Nephron (organoid): Measurements from ENCODE around the gene KIAA1217.

Experiments
- H3K27ac Mint-ChIP-seq, 3 experiments: 2 replicates each; pipeline ENCODE4 v1.8.0; 2020; ENCODE audit warnings: mixed read lengths in 3 of 3, mild to moderate bottlenecking in 2 of 3, moderate library complexity in 1 of 3
- H3K27me3 Mint-ChIP-seq: 2 replicates; pipeline ENCODE4 v1.8.0; 2021; ENCODE audit warnings: low read depth, mild to moderate bottlenecking, moderate library complexity, mixed read lengths
- H3K36me3 Mint-ChIP-seq: 2 replicates; pipeline ENCODE4 v1.8.0; 2020; ENCODE audit warnings: low read depth, mixed read lengths
- H3K4me1 Mint-ChIP-seq: 2 replicates; pipeline ENCODE4 v1.8.0; 2020; ENCODE audit warnings: mixed read lengths
- H3K4me3 Mint-ChIP-seq, 3 experiments: 2 replicates each; pipeline ENCODE4 v1.8.0; 2020; ENCODE audit warnings: mild to moderate bottlenecking in 3 of 3, mixed read lengths in 3 of 3, moderate library complexity in 2 of 3
- H3K9me3 Mint-ChIP-seq: 2 replicates; pipeline ENCODE4 v1.8.0; 2020; ENCODE audit warnings: mixed read lengths
- CTCF ChIP-seq, 3 experiments: fragments of 200-600 bp; sonication (generic); IDR thresholded peaks; one replicate each; pipeline ENCODE4 v1.5.0; 2021; ENCODE audit warnings: antibody characterized with exemption in 3 of 3; ENCODE audit not compliant: unreplicated experiment in 3 of 3

The KIAA1217 gene

GRCh38 chr10:24385776-24386175 is 176.8 kb downstream of the KIAA1217 start:
- Mint-ChIP-seq H3K4me1 (peaks cover 34% of the 10 kb centered on the region), H3K9me3 (peaks cover 4% of the 10 kb centered on the region), H3K27me3 (no peaks in the 10 kb centered on the region), H3K27ac (peak overlapping the region; percentile 53 to 73 (median 59)), H3K4me3 (no peak overlapping the region), H3K36me3 (peaks cover 70% of the 10 kb centered on the region)
- no peak for TF ChIP-seq CTCF (IDR thresholded peaks at IDR 0.05; ENCODE audit: unreplicated experiment in 3 of 3)

- no peaks in the 10 kb centered on the region for H3K27me3 Mint-ChIP-seq
- peaks cover 50% of the 10 kb centered on the region for H3K36me3 Mint-ChIP-seq
- H3K4me3 Mint-ChIP-seq: no peak overlapping the region
- no peak overlapping the region for H3K27ac Mint-ChIP-seq
- H3K9me3 Mint-ChIP-seq: peaks cover 4% of the 10 kb centered on the region
- peaks cover 36% of the 10 kb centered on the region for H3K4me1 Mint-ChIP-seq
- no peak for TF ChIP-seq CTCF (IDR thresholded peaks at IDR 0.05; ENCODE audit: unreplicated experiment in 3 of 3)
Measured at GRCh38 chr10:24390146-24390700, 181.3 kb downstream of the KIAA1217 start.

- H3K4me1 Mint-ChIP-seq: peaks cover 36% of the 10 kb centered on the region
- no peak for TF ChIP-seq CTCF (IDR thresholded peaks at IDR 0.05; ENCODE audit: unreplicated experiment in 3 of 3)
- no peak overlapping the region for H3K4me3 Mint-ChIP-seq
- peaks cover 45% of the 10 kb centered on the region for H3K36me3 Mint-ChIP-seq
- H3K9me3 Mint-ChIP-seq: peaks cover 4% of the 10 kb centered on the region
- H3K27me3 Mint-ChIP-seq: no peaks in the 10 kb centered on the region
- no peak overlapping the region for H3K27ac Mint-ChIP-seq
Measured at GRCh38 chr10:24390746-24391145, 181.8 kb downstream of the KIAA1217 start.

GRCh38 chr10:24393201-24393600 is 184.3 kb downstream of the KIAA1217 start:
- Mint-ChIP-seq H3K4me1 (peaks cover 31% of the 10 kb centered on the region), H3K36me3 (peaks cover 36% of the 10 kb centered on the region), H3K9me3 (no peaks in the 10 kb centered on the region), H3K4me3 (no peak overlapping the region), H3K27ac (peak overlapping the region in 2 of 3 experiments; percentile 35 to 53), H3K27me3 (no peaks in the 10 kb centered on the region)
- TF ChIP-seq CTCF (IDR thresholded peaks at IDR 0.05; ENCODE audit: unreplicated experiment in 3 of 3): no peak

GRCh38 chr10:24394461-24395190 is 185.7 kb downstream of the KIAA1217 start:
- no peak for TF ChIP-seq CTCF (IDR thresholded peaks at IDR 0.05; ENCODE audit: unreplicated experiment in 3 of 3)
- Mint-ChIP-seq H3K4me1 (peaks cover 31% of the 10 kb centered on the region), H3K9me3 (no peaks in the 10 kb centered on the region), H3K27ac (peak overlapping the region; percentile 38 to 63 (median 54)), H3K27me3 (no peaks in the 10 kb centered on the region), H3K36me3 (peaks cover 36% of the 10 kb centered on the region), H3K4me3 (no peak overlapping the region)

- Mint-ChIP-seq H3K9me3 (no peaks in the 10 kb centered on the region), H3K27ac (no peak overlapping the region), H3K4me3 (no peak overlapping the region), H3K36me3 (peaks cover 31% of the 10 kb centered on the region), H3K27me3 (no peaks in the 10 kb centered on the region), H3K4me1 (peaks cover 31% of the 10 kb centered on the region)
- TF ChIP-seq CTCF (IDR thresholded peaks at IDR 0.05; ENCODE audit: unreplicated experiment in 3 of 3): no peak
Measured at GRCh38 chr10:24396396-24396795, 187.5 kb downstream of the KIAA1217 start.
